ENCODE data around the gene C6orf132. TPM values are rescaled to one million over a fixed set of nuclear protein-coding genes. Genes with fewer than 3 reads are reported as not detected.

The C6orf132 gene
- total RNA-seq, 5 donors from 2014 or later (not counting 1 experiment from before 2014, with no cell fraction given): 0.05 to 0.18 (median 0.08) TPM; not detected in 1

DNA sequence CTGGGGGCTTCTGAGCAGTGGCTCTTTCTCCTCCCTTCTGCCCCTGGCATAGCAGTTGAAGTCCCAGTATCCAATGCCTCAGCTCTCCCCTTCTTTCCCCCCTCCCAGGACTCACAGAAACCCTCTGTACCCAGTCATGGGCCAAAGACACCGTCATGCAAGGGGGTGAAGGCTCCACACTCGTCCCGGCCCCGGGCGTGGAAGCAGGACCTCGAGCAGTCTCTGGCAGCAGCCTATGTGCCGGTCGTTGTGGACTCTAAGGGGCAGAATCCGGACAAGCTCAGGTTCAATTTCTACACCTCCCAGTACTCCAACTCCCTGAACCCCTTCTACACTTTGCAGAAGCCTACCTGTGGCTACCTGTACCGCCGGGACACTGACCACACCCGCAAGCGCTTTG is 20.4 kb upstream of the C6orf132 start:
- H3K27ac Mint-ChIP-seq: no peak overlapping the region
- H3K27ac ChIP-seq (ENCODE audit: low read length): no peak overlapping the region
- ATAC-seq (replicated peaks in 1 of 4) (no peak), DNase-seq (no peak)
- ChIA-PET POLR2A (no interaction called here), CTCF (no interaction called here)
- no peaks in the 10 kb centered on the region for H3K4me1 ChIP-seq (ENCODE audit: control insufficient read depth in 1 of 2, extremely low read depth in 1 of 2, insufficient read depth in 2 of 2, low read length in 2 of 2)
- no peaks in the 10 kb centered on the region for H3K9me3 Mint-ChIP-seq
- peaks cover 0 to 7% (median 0%) of the 10 kb centered on the region in 3 donors for H3K4me1 Mint-ChIP-seq
- no peaks in the 10 kb centered on the region for H3K36me3 ChIP-seq (ENCODE audit: control insufficient read depth in 2 of 2, extremely low read depth in 1 of 2, insufficient read depth in 1 of 2, low read length in 1 of 2)
- H3K27me3 Mint-ChIP-seq: peaks cover 4 to 11% of the 10 kb centered on the region in 2 donors
- no peaks in the 10 kb centered on the region for H3K9me3 ChIP-seq
- H3K4me3 ChIP-seq (ENCODE audit: control insufficient read depth in 1 of 2, extremely low read depth in 1 of 2, low read length in 1 of 2): no peak overlapping the region
- no peaks in the 10 kb centered on the region for H3K36me3 Mint-ChIP-seq
- WGBS (ENCODE audit: insufficient coverage): 85% methylated on average over 9 of the region's 13 CpGs
- H3K27me3 ChIP-seq (replicated peaks in 1 of 2; ENCODE audit: control insufficient read depth in 2 of 2, extremely low read depth in 1 of 2, insufficient read depth in 2 of 2, low read length in 1 of 2): peaks cover 0 to 38% of the 10 kb centered on the region in 2 experiments
- no peak overlapping the region for H3K4me3 Mint-ChIP-seq

DNA sequence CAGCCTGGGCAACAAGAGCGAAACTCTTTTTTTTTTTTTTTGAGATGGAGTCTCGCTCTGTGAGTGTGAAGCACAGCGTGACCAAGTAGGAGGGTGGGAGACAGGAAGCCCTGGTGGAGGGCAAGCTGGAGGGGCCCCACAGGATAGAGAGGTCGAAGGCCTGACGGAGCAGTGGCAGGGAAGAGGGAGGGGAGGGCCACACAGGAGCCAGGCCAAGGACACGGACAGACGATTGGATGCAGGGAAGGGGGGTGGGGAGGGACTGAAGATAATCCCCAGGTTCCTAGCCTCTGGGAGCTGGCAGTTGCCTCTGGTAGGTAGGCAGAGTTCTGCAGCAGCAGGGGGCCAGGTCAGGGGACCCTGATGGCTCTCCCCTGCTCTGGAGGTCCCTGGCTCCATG is 20.0 kb upstream of the C6orf132 start:
- ATAC-seq (replicated peaks in 1 of 4): no peak
- Histone ChIP-seq H3K27ac (ENCODE audit: low read length) (no peak overlapping the region), H3K36me3 (ENCODE audit: control insufficient read depth in 2 of 2, extremely low read depth in 1 of 2, insufficient read depth in 1 of 2, low read length in 1 of 2) (no peaks in the 10 kb centered on the region), H3K9me3 (no peaks in the 10 kb centered on the region), H3K4me1 (ENCODE audit: control insufficient read depth in 1 of 2, extremely low read depth in 1 of 2, insufficient read depth in 2 of 2, low read length in 2 of 2) (no peaks in the 10 kb centered on the region), H3K4me3 (ENCODE audit: control insufficient read depth in 1 of 2, extremely low read depth in 1 of 2, low read length in 1 of 2) (no peak overlapping the region), H3K27me3 (replicated peaks in 1 of 2; ENCODE audit: control insufficient read depth in 2 of 2, extremely low read depth in 1 of 2, insufficient read depth in 2 of 2, low read length in 1 of 2) (peaks cover 0 to 38% of the 10 kb centered on the region in 2 experiments)
- H3K9me3 Mint-ChIP-seq: no peaks in the 10 kb centered on the region
- H3K36me3 Mint-ChIP-seq: no peaks in the 10 kb centered on the region
- 39% methylated on average over 6 of the region's 7 CpGs for WGBS (ENCODE audit: insufficient coverage)
- peaks cover 0 to 7% (median 0%) of the 10 kb centered on the region in 3 donors for H3K4me1 Mint-ChIP-seq
- POLR2A ChIA-PET: no interaction called here
- CTCF ChIA-PET: interaction anchor here in 1 of 2 donors (0.6 to 0.7 kb wide), 2 partner anchors 21 to 432 kb away, joined by 4 to 6 read pairs; no protein-coding TSS in a partner anchor
- peaks cover 4 to 11% of the 10 kb centered on the region in 2 donors for H3K27me3 Mint-ChIP-seq
- no peak overlapping the region for H3K4me3 Mint-ChIP-seq
- no peak overlapping the region for H3K27ac Mint-ChIP-seq
- DNase-seq: no peak

DNA sequence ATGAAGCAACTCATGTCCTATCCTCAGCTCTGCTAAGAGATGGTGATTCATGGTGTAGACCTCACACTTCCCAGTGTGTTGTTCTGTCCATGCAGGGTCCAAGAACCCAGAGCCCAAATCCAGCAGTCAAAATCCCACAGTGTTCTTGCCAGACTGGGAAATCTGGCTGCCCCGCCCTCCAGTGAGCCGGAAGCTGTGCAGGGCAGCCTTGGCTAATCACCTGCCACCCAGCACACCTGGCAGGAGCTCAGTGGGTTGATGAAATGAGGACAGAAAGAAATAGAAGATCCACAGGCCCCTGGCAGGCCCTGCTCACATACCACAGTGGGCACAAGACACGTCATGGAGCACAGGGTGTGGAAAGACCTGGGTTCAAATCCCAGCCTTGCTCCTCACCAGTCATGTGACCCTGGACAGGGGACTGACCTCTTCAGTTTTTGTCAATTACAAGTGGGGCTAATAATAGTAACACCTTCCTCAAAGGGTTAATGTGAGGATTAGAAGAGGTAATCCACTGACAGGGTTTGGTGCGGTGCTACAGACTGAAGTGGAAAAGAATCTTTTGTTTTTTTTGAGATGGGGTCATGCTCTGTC is 17.1 kb upstream of the C6orf132 start:
- H3K4me1 Mint-ChIP-seq: no peaks in the 10 kb centered on the region
- DNase-seq (no peak), ATAC-seq (replicated peaks in 1 of 4) (no peak)
- no peak overlapping the region for H3K4me3 Mint-ChIP-seq
- POLR2A ChIA-PET: no interaction called here
- Histone ChIP-seq H3K27me3 (replicated peaks in 1 of 2; ENCODE audit: control insufficient read depth in 2 of 2, extremely low read depth in 1 of 2, insufficient read depth in 2 of 2, low read length in 1 of 2) (peaks cover 0 to 27% of the 10 kb centered on the region in 2 experiments), H3K36me3 (ENCODE audit: control insufficient read depth in 2 of 2, extremely low read depth in 1 of 2, insufficient read depth in 1 of 2, low read length in 1 of 2) (no peaks in the 10 kb centered on the region), H3K4me1 (ENCODE audit: control insufficient read depth in 1 of 2, extremely low read depth in 1 of 2, insufficient read depth in 2 of 2, low read length in 2 of 2) (no peaks in the 10 kb centered on the region), H3K9me3 (no peaks in the 10 kb centered on the region), H3K27ac (ENCODE audit: low read length) (no peak overlapping the region), H3K4me3 (ENCODE audit: control insufficient read depth in 1 of 2, extremely low read depth in 1 of 2, low read length in 1 of 2) (no peak overlapping the region)
- H3K27ac Mint-ChIP-seq: no peak overlapping the region
- no CpG with 5 or more reads among the region's 4 CpGs for WGBS (ENCODE audit: insufficient coverage)
- H3K36me3 Mint-ChIP-seq: no peaks in the 10 kb centered on the region
- CTCF ChIA-PET: no interaction called here
- no peaks in the 10 kb centered on the region for H3K9me3 Mint-ChIP-seq
- H3K27me3 Mint-ChIP-seq: peaks cover 4 to 7% of the 10 kb centered on the region in 2 donors

DNA sequence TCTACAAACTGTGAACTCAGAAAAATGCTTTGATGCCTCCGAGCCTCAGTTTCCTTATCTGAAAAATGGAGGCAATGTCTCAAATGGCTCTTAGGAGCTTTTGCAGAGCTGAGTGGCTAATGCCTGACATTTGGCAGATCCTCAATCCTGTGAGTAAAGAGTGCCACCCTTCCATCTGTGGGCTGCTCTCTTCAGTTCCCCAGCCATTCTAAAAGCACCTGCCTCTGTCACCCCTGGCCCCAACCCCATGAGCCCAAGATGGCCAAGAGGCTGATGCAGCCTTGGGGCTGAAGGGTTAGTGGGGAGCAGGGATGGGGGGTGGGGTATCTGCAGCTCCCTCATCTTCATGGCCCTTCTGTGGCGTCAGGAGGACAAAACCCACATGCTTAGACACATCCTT is 16.2 kb upstream of the C6orf132 start:
- CTCF ChIA-PET: no interaction called here
- 100% methylated on average over 1 of the region's 2 CpGs for WGBS (ENCODE audit: insufficient coverage)
- Histone ChIP-seq H3K27ac (ENCODE audit: low read length) (no peak overlapping the region), H3K4me3 (ENCODE audit: control insufficient read depth in 1 of 2, extremely low read depth in 1 of 2, low read length in 1 of 2) (no peak overlapping the region), H3K4me1 (ENCODE audit: control insufficient read depth in 1 of 2, extremely low read depth in 1 of 2, insufficient read depth in 2 of 2, low read length in 2 of 2) (no peaks in the 10 kb centered on the region), H3K9me3 (no peaks in the 10 kb centered on the region), H3K36me3 (ENCODE audit: control insufficient read depth in 2 of 2, extremely low read depth in 1 of 2, insufficient read depth in 1 of 2, low read length in 1 of 2) (no peaks in the 10 kb centered on the region), H3K27me3 (replicated peaks in 1 of 2; ENCODE audit: control insufficient read depth in 2 of 2, extremely low read depth in 1 of 2, insufficient read depth in 2 of 2, low read length in 1 of 2) (peaks cover 0 to 29% of the 10 kb centered on the region in 2 experiments)
- Mint-ChIP-seq H3K36me3 (no peaks in the 10 kb centered on the region), H3K27me3 (peaks cover 4 to 7% of the 10 kb centered on the region in 2 donors), H3K4me3 (no peak overlapping the region), H3K27ac (no peak overlapping the region), H3K9me3 (no peaks in the 10 kb centered on the region), H3K4me1 (no peaks in the 10 kb centered on the region)
- no peak for ATAC-seq (replicated peaks in 1 of 4)
- no peak for DNase-seq
- POLR2A ChIA-PET: no interaction called here

DNA sequence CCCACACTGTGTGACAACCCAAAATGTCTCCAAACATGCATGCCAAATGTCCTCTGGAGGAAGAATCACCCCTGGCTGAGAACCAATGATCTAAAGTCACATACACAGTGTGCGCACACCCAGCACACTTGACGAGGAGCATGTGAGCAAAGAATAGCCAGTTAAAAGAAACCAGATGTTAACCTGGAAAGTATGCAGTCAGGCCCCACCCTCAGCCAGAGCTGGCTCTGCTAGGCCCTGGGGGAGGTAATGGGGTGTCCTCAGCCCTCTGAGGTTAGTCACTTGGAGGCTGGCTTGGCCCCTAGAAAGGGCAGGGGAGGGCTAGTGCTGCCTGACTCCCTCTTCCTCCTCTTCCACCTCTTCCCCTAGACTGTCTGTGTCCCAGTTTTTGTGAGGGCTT is 15.6 kb upstream of the C6orf132 start:
- Mint-ChIP-seq H3K36me3 (no peaks in the 10 kb centered on the region), H3K4me1 (no peaks in the 10 kb centered on the region), H3K27me3 (peaks cover 4 to 7% of the 10 kb centered on the region in 2 donors), H3K27ac (no peak overlapping the region), H3K9me3 (no peaks in the 10 kb centered on the region), H3K4me3 (no peak overlapping the region)
- DNase-seq (no peak), ATAC-seq (replicated peaks in 1 of 4) (no peak)
- Histone ChIP-seq H3K9me3 (no peaks in the 10 kb centered on the region), H3K27me3 (replicated peaks in 1 of 2; ENCODE audit: control insufficient read depth in 2 of 2, extremely low read depth in 1 of 2, insufficient read depth in 2 of 2, low read length in 1 of 2) (peaks cover 0 to 29% of the 10 kb centered on the region in 2 experiments), H3K4me3 (ENCODE audit: control insufficient read depth in 1 of 2, extremely low read depth in 1 of 2, low read length in 1 of 2) (no peak overlapping the region), H3K27ac (ENCODE audit: low read length) (no peak overlapping the region), H3K36me3 (ENCODE audit: control insufficient read depth in 2 of 2, extremely low read depth in 1 of 2, insufficient read depth in 1 of 2, low read length in 1 of 2) (no peaks in the 10 kb centered on the region), H3K4me1 (ENCODE audit: control insufficient read depth in 1 of 2, extremely low read depth in 1 of 2, insufficient read depth in 2 of 2, low read length in 2 of 2) (no peaks in the 10 kb centered on the region)
- WGBS (ENCODE audit: insufficient coverage): no CpG with 5 or more reads among the region's 2 CpGs
- ChIA-PET CTCF (no interaction called here), POLR2A (no interaction called here)

DNA sequence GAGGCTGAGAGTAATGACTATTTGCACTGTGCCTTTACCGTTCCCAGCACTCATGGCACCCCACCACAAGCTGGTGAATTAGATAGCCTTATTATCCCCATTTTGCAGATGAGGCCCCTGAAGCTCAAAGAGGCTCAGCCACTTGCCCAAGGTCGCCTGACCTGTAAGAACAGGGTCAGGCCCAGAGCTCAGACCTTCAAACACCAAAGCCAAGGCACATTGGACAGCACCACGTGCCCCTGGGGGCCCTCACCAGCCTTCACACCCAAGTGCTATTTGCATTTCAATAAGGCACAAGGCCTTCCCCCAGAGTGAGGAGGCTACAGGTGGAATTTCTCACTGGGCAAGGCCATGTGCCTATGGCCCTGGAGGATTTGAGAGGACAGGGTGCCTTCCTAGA is 14.2 kb upstream of the C6orf132 start:
- Mint-ChIP-seq H3K4me1 (no peaks in the 10 kb centered on the region), H3K36me3 (no peaks in the 10 kb centered on the region), H3K9me3 (no peaks in the 10 kb centered on the region), H3K27me3 (peaks cover under 1 to 6% of the 10 kb centered on the region in 2 donors), H3K27ac (no peak overlapping the region), H3K4me3 (no peak overlapping the region)
- Histone ChIP-seq H3K4me3 (ENCODE audit: control insufficient read depth in 1 of 2, extremely low read depth in 1 of 2, low read length in 1 of 2) (no peak overlapping the region), H3K27me3 (replicated peaks in 1 of 2; ENCODE audit: control insufficient read depth in 2 of 2, extremely low read depth in 1 of 2, insufficient read depth in 2 of 2, low read length in 1 of 2) (peaks cover 0 to 23% of the 10 kb centered on the region in 2 experiments), H3K9me3 (no peaks in the 10 kb centered on the region), H3K4me1 (ENCODE audit: control insufficient read depth in 1 of 2, extremely low read depth in 1 of 2, insufficient read depth in 2 of 2, low read length in 2 of 2) (no peaks in the 10 kb centered on the region), H3K36me3 (ENCODE audit: control insufficient read depth in 2 of 2, extremely low read depth in 1 of 2, insufficient read depth in 1 of 2, low read length in 1 of 2) (no peaks in the 10 kb centered on the region), H3K27ac (ENCODE audit: low read length) (no peak overlapping the region)
- ATAC-seq (replicated peaks in 1 of 4) (no peak), DNase-seq (no peak)
- POLR2A ChIA-PET: interaction anchor here in 1 of 2 donors (0.6 kb wide), 1 partner anchor 60 kb away, joined by 3 read pairs; no protein-coding TSS in a partner anchor
- CTCF ChIA-PET: interaction anchor here (0.6 to 0.7 kb wide), 2 partner anchors 12 to 334 kb away, joined by 3 read pairs; no protein-coding TSS in a partner anchor
- 63% methylated on average over 2 of the region's 3 CpGs for WGBS (ENCODE audit: insufficient coverage)
